NCI-H2196 (cell line): ENCODE data around the gene SAMM50.
A peak's percentile ranks its signal among the peaks of the same experiment; 100 is the strongest.

Experiments used
- DNase-seq: peaks from one replicate; lab custom pipeline; 2025; ENCODE audit not compliant: unreplicated experiment; lab: John Stamatoyannopoulos, UW

Gene SAMM50

GRCh38 chr22:43955040-43955882, at the start of gene SAMM50:
Gene SAMM50 (plus strand): TSS chr22:43955442. CDS start chr22:43955578, 136 bp downstream.
- peak; percentile 91 for DNase-seq

GRCh38 chr22:43905681-43906080, 49.6 kb upstream of the SAMM50 start:
- DNase-seq: no peak

GRCh38 chr22:43909708-43910107, 45.5 kb upstream of the SAMM50 start:
- DNase-seq: no peak

GRCh38 chr22:43910178-43910695, 45.0 kb upstream of the SAMM50 start:
- peak; percentile 54 for DNase-seq

GRCh38 chr22:43911351-43911750, 43.9 kb upstream of the SAMM50 start:
- DNase-seq: no peak

GRCh38 chr22:43917521-43917920, 37.7 kb upstream of the SAMM50 start:
- no peak for DNase-seq

GRCh38 chr22:43919106-43919973, 35.9 kb upstream of the SAMM50 start:
- DNase-seq: no peak

- no peak for DNase-seq
Measured at GRCh38 chr22:43921370-43921769, 33.9 kb upstream of the SAMM50 start.

- DNase-seq: no peak
Measured at GRCh38 chr22:43922123-43922522, 33.1 kb upstream of the SAMM50 start.

- peak; percentile 44 for DNase-seq
Measured at GRCh38 chr22:43923191-43923590, 32.1 kb upstream of the SAMM50 start.

- peak; percentile 92 for DNase-seq
Measured at GRCh38 chr22:43923631-43924464, 31.4 kb upstream of the SAMM50 start, which contains the start of gene PNPLA3. Gene PNPLA3 (plus strand): TSS chr22:43923805. CDS start chr22:43923912, 107 bp downstream.

- no peak for DNase-seq
Measured at GRCh38 chr22:43924877-43925276, 30.4 kb upstream of the SAMM50 start.

- peak; percentile 23 for DNase-seq
Measured at GRCh38 chr22:43925433-43926348, 29.6 kb upstream of the SAMM50 start.

GRCh38 chr22:43926349-43926710, 28.9 kb upstream of the SAMM50 start:
- DNase-seq: no peak

GRCh38 chr22:43928468-43928867, 26.8 kb upstream of the SAMM50 start:
- no peak for DNase-seq

- no peak for DNase-seq
Measured at GRCh38 chr22:43928908-43929307, 26.3 kb upstream of the SAMM50 start.

GRCh38 chr22:43931771-43932170, 23.5 kb upstream of the SAMM50 start:
- no peak for DNase-seq

- no peak for DNase-seq
Measured at GRCh38 chr22:43941449-43941848, 13.8 kb upstream of the SAMM50 start.

GRCh38 chr22:43944670-43945430, 10.4 kb upstream of the SAMM50 start:
- no peak for DNase-seq
